NT2/D1 (cell line): ENCODE data around the gene KCNH1.
"Not testable (repeated sequence)": the region's sequence is repeated elsewhere in the genome, so short reads cannot be mapped to it uniquely, and the experiment has no call there.

Source experiments
- DNase-seq: peaks from one replicate; pipeline ENCODE4 v3.0.0-alpha.2; 2011; ENCODE audit warnings: low read depth, low spot score
- H3K27me3 ChIP-seq: 2 replicates; pipeline ENCODE4 v1.6.0; 2011; ENCODE audit warnings: mild to moderate bottlenecking; ENCODE audit not compliant: insufficient read length, insufficient read depth
- H3K36me3 ChIP-seq: 2 replicates; pipeline ENCODE4 v1.6.1; 2011; ENCODE audit warnings: mild to moderate bottlenecking, low read length, mixed read lengths; ENCODE audit not compliant: insufficient read depth, insufficient read length
- H3K4me1 ChIP-seq: 2 replicates; pipeline ENCODE4 v1.5.1; 2011; ENCODE audit not compliant: insufficient read depth, insufficient read length
- H3K4me3 ChIP-seq: 2 replicates; pipeline ENCODE4 v1.5.1; 2011; ENCODE audit warnings: low read depth; ENCODE audit not compliant: insufficient read length
- H3K9ac ChIP-seq: 2 replicates; pipeline ENCODE4 v1.6.0; 2011; ENCODE audit warnings: low read depth; ENCODE audit not compliant: insufficient read length
- H3K9me3 ChIP-seq: 2 replicates; pipeline ENCODE4 v1.5.1; 2011; ENCODE audit warnings: mild to moderate bottlenecking, low read length; ENCODE audit not compliant: insufficient read depth
- SUZ12 ChIP-seq: IDR thresholded peaks from 2 replicates; pipeline ENCODE4 v1.6.1; 2011; ENCODE audit not compliant: insufficient read length, insufficient read depth; ENCODE audit errors: extremely low read depth
- YY1 ChIP-seq: IDR thresholded peaks from 2 replicates; pipeline ENCODE4 v1.6.1; 2011; ENCODE audit not compliant: insufficient read length, insufficient read depth
- ZNF274 ChIP-seq: IDR thresholded peaks from 2 replicates; pipeline ENCODE4 v1.6.1; 2011; ENCODE audit warnings: mild to moderate bottlenecking, low read depth, low read length

The KCNH1 gene

DNA sequence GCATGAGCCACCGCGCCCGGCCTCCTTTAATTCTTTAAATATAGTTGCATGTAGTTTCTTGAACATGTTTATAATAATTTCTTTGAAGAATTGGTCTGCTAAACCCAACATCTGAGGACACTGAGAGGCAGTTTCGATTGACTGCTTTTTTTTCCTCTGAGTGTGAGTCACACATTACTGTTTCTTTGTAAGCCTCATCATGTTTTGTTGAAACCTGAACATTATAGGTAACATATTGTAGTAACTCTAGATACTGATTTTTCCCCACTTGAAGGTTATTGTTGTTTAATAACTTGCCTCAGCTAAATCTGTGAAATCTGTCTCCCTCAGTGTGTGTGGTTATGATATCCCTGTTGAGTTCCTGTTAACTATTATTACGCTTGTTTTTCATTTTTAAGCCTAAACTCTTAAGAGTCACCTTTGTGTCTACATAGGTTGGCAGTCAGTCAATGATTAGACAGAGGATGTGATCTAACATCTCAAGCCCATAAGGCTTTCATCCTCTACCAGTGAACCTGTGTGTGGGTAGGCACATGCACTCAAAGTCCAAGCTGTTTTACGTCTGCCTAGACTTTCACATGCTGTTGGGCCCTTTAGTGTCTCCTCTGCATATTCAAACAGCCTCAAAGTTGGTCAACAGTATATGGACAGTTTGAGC is 155.5 kb downstream of the KCNH1 start:
- no peak overlapping the region for H3K9ac ChIP-seq
- no peak for TF ChIP-seq SUZ12
- no peak for TF ChIP-seq ZNF274
- TF ChIP-seq YY1 = no peak
- no peak for DNase-seq
- H3K9me3 ChIP-seq = no peaks in the 10 kb centered on the region
- H3K4me3 ChIP-seq = no peak overlapping the region
- H3K36me3 ChIP-seq = no peaks in the 10 kb centered on the region
- H3K27me3 ChIP-seq = no peaks in the 10 kb centered on the region
- no peaks in the 10 kb centered on the region for H3K4me1 ChIP-seq

DNA sequence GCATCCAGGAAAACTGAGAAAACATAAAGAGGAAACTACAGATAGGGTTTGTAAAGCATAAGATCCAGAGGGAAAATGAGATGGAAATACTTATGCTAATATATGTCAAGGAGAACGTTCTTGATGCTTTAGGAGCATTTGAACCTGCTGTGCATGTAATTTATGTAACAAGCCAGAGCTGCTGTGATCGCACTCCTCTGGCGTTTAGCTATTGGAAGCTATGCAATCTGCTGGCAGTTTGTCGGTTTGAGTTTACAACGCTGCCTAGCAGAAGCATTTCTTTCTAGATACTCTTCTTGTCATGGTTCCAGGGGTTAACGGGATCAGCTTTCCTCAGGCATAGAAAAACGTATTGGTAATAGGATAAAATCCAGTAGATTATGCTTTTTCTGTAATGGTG is 182.7 kb downstream of the KCNH1 start:
- Histone ChIP-seq H3K4me1 (no peaks in the 10 kb centered on the region), H3K4me3 (no peak overlapping the region), H3K27me3 (no peaks in the 10 kb centered on the region), H3K9me3 (no peaks in the 10 kb centered on the region), H3K9ac (no peak overlapping the region), H3K36me3 (no peaks in the 10 kb centered on the region)
- no peak for DNase-seq
- TF ChIP-seq SUZ12 (no peak), ZNF274 (no peak), YY1 (no peak)

DNA sequence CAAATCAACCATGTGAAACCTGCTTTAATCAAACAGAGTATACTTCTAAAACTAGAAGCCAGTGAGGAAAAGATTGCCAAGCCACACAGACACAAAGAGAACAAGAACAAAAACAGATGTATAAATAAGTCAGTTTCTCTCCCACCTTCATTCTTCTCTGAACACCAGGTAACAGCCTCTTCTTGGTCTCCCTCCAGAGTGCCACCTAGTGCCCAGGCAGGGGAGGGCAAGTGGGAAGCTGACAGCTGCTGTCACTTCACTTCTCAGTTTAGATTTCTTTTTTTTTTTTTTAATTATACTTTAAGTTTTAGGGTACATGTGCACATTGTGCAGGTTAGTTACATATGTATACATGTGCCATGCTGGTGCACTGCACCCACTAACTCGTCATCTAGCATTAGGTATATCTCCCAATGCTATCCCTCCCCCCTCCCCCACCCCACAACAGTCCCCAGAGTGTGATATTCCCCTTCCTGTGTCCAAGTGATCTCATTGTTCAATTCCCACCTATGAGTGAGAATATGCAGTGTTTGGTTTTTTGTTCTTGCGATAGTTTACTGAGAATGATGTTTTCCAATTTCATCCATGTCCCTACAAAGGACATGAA is 183.9 kb downstream of the KCNH1 start:
- H3K4me1 ChIP-seq, H3K9ac ChIP-seq, H3K36me3 ChIP-seq, H3K9me3 ChIP-seq, H3K27me3 ChIP-seq, H3K4me3 ChIP-seq: not testable (repeated sequence)
- peak; percentile 51 for DNase-seq

DNA sequence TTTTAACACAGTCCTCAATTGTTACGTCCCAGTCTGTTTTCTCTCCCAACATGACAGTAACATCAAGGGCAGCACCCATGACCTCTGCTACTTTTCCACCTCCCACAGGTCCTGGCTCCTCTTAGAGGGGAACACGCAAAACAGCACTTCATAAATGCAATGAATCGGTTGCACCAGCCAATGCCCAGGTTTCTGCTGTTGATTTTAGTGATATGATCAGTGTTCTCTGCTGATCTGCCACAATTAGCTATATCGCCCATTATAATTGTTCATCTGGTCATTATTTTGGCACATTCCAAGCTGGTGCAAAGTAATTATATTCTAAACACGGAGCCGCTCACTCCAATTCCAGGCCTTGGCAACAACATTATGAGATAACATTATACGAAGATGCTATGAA is 184.5 kb downstream of the KCNH1 start:
- H3K9me3 ChIP-seq = no peaks in the 10 kb centered on the region
- no peak for TF ChIP-seq YY1
- no peak for TF ChIP-seq SUZ12
- no peak for TF ChIP-seq ZNF274

DNA sequence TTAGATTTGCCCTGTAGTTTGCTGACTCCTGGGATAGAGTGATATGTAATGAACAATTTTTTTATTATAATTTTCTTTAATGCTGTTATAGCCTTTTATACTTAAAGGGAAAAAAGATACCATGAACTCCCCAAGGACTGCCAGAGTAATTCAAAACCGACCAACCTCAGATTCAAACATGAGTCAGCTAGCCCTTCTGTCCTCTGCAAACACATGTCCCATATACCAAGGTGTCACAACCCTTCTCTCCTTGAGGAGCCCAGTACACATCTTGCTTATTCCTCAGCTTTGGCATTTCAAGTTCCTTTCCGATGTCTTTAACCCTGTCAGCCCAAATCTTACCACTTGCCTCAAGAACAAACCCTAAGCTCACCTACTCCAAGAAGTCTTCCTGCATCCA is 184.9 kb downstream of the KCNH1 start:
- Histone ChIP-seq H3K9ac (no peak overlapping the region), H3K27me3 (no peaks in the 10 kb centered on the region), H3K36me3 (no peaks in the 10 kb centered on the region), H3K4me3 (no peak overlapping the region), H3K4me1 (no peaks in the 10 kb centered on the region), H3K9me3 (no peaks in the 10 kb centered on the region)
- no peak for TF ChIP-seq SUZ12
- no peak for TF ChIP-seq ZNF274
- no peak for TF ChIP-seq YY1
- no peak for DNase-seq

More for the DNA sequence above, 184.5 kb downstream of the KCNH1 start:
- Histone ChIP-seq H3K27me3 (no peaks in the 10 kb centered on the region), H3K4me1 (no peaks in the 10 kb centered on the region), H3K36me3 (no peaks in the 10 kb centered on the region), H3K9ac (no peak overlapping the region), H3K4me3 (no peak overlapping the region)
- DNase-seq = no peak

DNA sequence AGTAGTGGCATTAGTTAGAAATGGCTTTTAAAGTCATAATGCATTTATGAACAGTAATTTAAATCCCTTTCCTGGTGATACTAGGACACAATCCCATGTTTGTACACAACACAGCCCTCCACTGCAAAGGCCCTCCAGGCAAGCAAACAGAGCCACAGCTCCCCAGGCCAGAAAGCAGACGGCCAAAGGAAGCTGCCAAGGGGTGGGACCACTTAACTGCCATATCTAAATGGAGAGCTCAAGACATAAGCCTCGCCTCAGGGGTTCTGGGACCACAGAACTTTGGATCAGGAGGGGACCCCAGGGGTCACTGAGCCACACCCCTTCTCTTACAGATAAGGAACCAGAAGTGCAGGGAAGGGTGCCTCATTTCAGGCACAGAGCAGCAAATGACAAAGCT is 189.7 kb downstream of the KCNH1 start:
- no peak overlapping the region for H3K9ac ChIP-seq
- no peaks in the 10 kb centered on the region for H3K9me3 ChIP-seq
- TF ChIP-seq ZNF274 (no peak), SUZ12 (no peak), YY1 (no peak)
- no peak for DNase-seq
- no peaks in the 10 kb centered on the region for H3K4me1 ChIP-seq
- H3K27me3 ChIP-seq = no peaks in the 10 kb centered on the region
- no peaks in the 10 kb centered on the region for H3K36me3 ChIP-seq
- H3K4me3 ChIP-seq = no peak overlapping the region

DNA sequence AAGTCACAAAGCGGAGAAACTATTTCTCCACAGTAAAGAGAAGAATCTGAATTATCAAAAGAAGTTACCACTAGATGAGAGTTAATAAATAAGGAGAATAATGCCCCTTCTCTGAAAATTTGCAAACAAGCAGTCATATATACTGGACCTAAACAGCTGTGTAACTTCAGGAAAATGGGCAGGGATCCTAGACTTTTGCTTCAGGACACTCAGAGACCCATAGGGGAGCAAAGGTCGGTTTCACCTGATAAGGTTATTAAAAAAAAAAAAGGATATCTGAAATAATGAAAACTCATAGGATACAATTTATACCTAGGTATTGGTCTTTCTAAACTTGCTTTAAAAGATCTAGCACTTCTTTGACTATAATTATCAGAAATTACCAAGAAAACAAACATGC is 191.4 kb downstream of the KCNH1 start:
- Histone ChIP-seq H3K27me3 (no peaks in the 10 kb centered on the region), H3K9ac (no peak overlapping the region), H3K4me3 (no peak overlapping the region), H3K4me1 (no peaks in the 10 kb centered on the region), H3K36me3 (no peaks in the 10 kb centered on the region), H3K9me3 (no peaks in the 10 kb centered on the region)
- DNase-seq = no peak
- TF ChIP-seq YY1 = no peak
- TF ChIP-seq SUZ12 = no peak
- TF ChIP-seq ZNF274 = no peak
